ENCODE results near the gene HAUS1.
A peak's percentile ranks its signal among the peaks of the same experiment; 100 is the strongest.

Gene HAUS1

DNA sequence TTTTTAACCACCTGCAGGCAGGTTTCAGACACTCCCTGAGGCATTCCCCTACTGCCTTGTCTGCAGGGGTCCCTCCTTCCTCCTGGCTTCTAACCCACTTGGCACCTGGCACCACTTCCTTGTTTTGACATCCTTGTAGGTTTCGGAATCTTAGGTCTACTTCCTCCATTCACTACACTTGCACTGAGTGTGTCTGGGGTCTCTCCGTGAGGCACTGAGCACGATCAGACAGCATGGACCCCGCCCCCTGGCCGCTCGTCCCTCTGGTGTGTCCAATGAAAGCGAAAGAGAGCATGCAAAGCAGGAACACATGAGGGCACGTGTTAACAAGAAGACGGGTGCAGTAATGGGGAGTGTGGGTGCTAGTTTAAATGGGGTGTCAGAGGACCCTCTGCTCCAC, 63.8 kb downstream of the HAUS1 start:
- no peaks in the 10 kb centered on the region for H3K27me3 ChIP-seq (ENCODE audit: control insufficient read depth in 1 of 2, insufficient read depth in 2 of 2, low read length in 2 of 2)
- H3K9me3 ChIP-seq (ENCODE audit: control insufficient read depth in 2 of 2, low read length in 2 of 2), result no peaks in the 10 kb centered on the region
- H3K27ac ChIP-seq (ENCODE audit: low read length), result no peak overlapping the region
- peaks cover 4% of the 10 kb centered on the region for H3K4me1 ChIP-seq (ENCODE audit: control insufficient read depth, insufficient read depth, low read length)
- H3K4me3 ChIP-seq (ENCODE audit: low read length in 2 of 2), result no peak overlapping the region
- H3K9ac ChIP-seq (ENCODE audit: low read length in 2 of 2), result no peak overlapping the region
- H3K36me3 ChIP-seq (ENCODE audit: control insufficient read depth in 2 of 2, insufficient read depth in 2 of 2, low read length in 2 of 2), result no peaks in the 10 kb centered on the region

DNA sequence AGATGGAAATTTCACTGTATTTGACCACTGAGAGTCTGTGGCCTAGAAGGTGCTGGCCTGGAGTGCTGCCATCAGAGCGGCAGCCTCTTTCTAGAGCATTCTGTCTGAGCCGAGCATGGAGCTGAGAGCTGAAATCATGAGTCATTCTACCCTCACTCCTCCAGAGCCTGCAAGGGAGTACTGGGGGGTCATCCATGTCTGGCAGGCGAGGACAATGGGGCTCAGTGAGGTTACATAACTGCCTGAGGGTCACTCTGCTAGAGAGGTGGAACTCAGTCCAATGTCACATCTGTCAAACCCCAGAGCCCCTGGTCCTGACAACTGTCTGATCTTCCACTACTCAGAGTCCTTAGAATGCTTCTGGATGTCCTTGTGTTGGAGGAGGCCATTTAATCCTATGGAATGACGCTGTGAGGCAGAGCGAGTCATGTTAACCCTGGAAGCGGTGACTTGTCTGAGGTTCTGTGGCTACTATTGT, 65.3 kb downstream of the HAUS1 start:
- Histone ChIP-seq H3K4me3 (ENCODE audit: low read length in 2 of 2) (no peak overlapping the region), H3K27me3 (ENCODE audit: control insufficient read depth in 1 of 2, insufficient read depth in 2 of 2, low read length in 2 of 2) (no peaks in the 10 kb centered on the region), H3K36me3 (ENCODE audit: control insufficient read depth in 2 of 2, insufficient read depth in 2 of 2, low read length in 2 of 2) (no peaks in the 10 kb centered on the region), H3K9me3 (ENCODE audit: control insufficient read depth in 2 of 2, low read length in 2 of 2) (no peaks in the 10 kb centered on the region), H3K9ac (ENCODE audit: low read length in 2 of 2) (no peak overlapping the region), H3K27ac (ENCODE audit: low read length) (no peak overlapping the region), H3K4me1 (ENCODE audit: control insufficient read depth, insufficient read depth, low read length) (peaks cover 7% of the 10 kb centered on the region)

GRCh38 chr18:46171331-46171730, 67.1 kb downstream of the HAUS1 start:
- H3K27ac ChIP-seq (ENCODE audit: low read length), result no peak overlapping the region
- no peaks in the 10 kb centered on the region for H3K36me3 ChIP-seq (ENCODE audit: control insufficient read depth in 2 of 2, insufficient read depth in 2 of 2, low read length in 2 of 2)
- H3K27me3 ChIP-seq (ENCODE audit: control insufficient read depth in 1 of 2, insufficient read depth in 2 of 2, low read length in 2 of 2), result no peaks in the 10 kb centered on the region
- peaks cover 7% of the 10 kb centered on the region for H3K4me1 ChIP-seq (ENCODE audit: control insufficient read depth, insufficient read depth, low read length)
- no peak overlapping the region for H3K4me3 ChIP-seq (ENCODE audit: low read length in 2 of 2)
- no peaks in the 10 kb centered on the region for H3K9me3 ChIP-seq (ENCODE audit: control insufficient read depth in 2 of 2, low read length in 2 of 2)
- H3K9ac ChIP-seq (ENCODE audit: low read length in 2 of 2), result no peak overlapping the region

- Histone ChIP-seq H3K27me3 (ENCODE audit: control insufficient read depth in 1 of 2, insufficient read depth in 2 of 2, low read length in 2 of 2) (no peaks in the 10 kb centered on the region), H3K36me3 (ENCODE audit: control insufficient read depth in 2 of 2, insufficient read depth in 2 of 2, low read length in 2 of 2) (no peaks in the 10 kb centered on the region), H3K4me1 (ENCODE audit: control insufficient read depth, insufficient read depth, low read length) (peaks cover 4% of the 10 kb centered on the region), H3K27ac (ENCODE audit: low read length) (peak overlapping the region; percentile 77), H3K9ac (ENCODE audit: low read length in 2 of 2) (peak overlapping the region; percentile 82 to 89), H3K9me3 (ENCODE audit: control insufficient read depth in 2 of 2, low read length in 2 of 2) (no peaks in the 10 kb centered on the region), H3K4me3 (ENCODE audit: low read length in 2 of 2) (peak overlapping the region; percentile 97 to 98)
Observed at GRCh38 chr18:46173393-46174341, 69.5 kb downstream of the HAUS1 start.

DNA sequence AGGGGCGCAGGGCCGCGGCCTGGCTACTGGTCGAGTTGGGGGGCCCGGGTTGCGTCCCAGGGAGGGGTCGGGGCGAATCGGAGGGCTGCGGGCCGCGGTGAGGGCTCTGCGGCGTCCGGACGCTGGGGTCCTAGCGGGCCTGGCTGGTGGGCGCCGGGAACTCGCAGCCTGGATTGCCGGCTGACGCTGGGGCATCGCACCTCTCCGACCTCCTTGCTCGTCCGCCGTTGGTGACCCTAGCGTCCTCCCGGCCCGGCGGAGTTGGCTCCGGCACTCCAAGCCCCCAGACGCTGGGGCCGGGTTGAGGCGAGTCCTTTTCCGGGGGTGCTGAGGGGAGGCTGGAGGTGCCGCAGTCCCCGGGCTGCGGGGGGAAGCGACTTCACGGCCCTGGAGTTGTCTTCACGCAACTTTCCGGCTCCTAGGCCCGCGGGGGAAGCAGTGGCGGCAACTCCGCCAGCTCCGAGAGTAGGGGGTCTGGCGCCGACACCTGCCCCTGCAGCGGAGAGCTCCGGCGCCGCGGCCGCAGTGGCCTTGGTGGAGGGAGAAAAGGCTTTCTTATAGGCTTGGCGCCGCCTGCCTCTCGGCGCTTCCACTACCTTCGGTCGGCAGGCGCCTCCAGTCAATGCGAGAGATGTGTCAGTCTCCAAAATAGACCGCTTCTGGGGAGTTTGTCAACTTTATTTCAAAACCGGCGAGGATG, 70.3 kb downstream of the HAUS1 start:
- H3K9me3 ChIP-seq (ENCODE audit: control insufficient read depth in 2 of 2, low read length in 2 of 2), result no peaks in the 10 kb centered on the region
- peak overlapping the region; percentile 82 to 89 for H3K9ac ChIP-seq (ENCODE audit: low read length in 2 of 2)
- H3K4me3 ChIP-seq (ENCODE audit: low read length in 2 of 2), result peak overlapping the region; percentile 97 to 98
- peak overlapping the region; percentile 77 for H3K27ac ChIP-seq (ENCODE audit: low read length)
- H3K4me1 ChIP-seq (ENCODE audit: control insufficient read depth, insufficient read depth, low read length), result peaks cover 4% of the 10 kb centered on the region
- no peaks in the 10 kb centered on the region for H3K36me3 ChIP-seq (ENCODE audit: control insufficient read depth in 2 of 2, insufficient read depth in 2 of 2, low read length in 2 of 2)
- H3K27me3 ChIP-seq (ENCODE audit: control insufficient read depth in 1 of 2, insufficient read depth in 2 of 2, low read length in 2 of 2), result no peaks in the 10 kb centered on the region

GRCh38 chr18:46176001-46176400, 71.8 kb downstream of the HAUS1 start:
- Histone ChIP-seq H3K36me3 (ENCODE audit: control insufficient read depth in 2 of 2, insufficient read depth in 2 of 2, low read length in 2 of 2) (no peaks in the 10 kb centered on the region), H3K9me3 (ENCODE audit: control insufficient read depth in 2 of 2, low read length in 2 of 2) (no peaks in the 10 kb centered on the region), H3K4me1 (ENCODE audit: control insufficient read depth, insufficient read depth, low read length) (peaks cover 4% of the 10 kb centered on the region), H3K27ac (ENCODE audit: low read length) (no peak overlapping the region), H3K4me3 (ENCODE audit: low read length in 2 of 2) (no peak overlapping the region), H3K9ac (ENCODE audit: low read length in 2 of 2) (no peak overlapping the region), H3K27me3 (ENCODE audit: control insufficient read depth in 1 of 2, insufficient read depth in 2 of 2, low read length in 2 of 2) (no peaks in the 10 kb centered on the region)
